Retina (tissue), 1 donor: ENCODE results near the gene ADARB2.
"Not testable (repeated sequence)": the region's sequence is repeated elsewhere in the genome, so short reads cannot be mapped to it uniquely, and the experiment has no call there.

Experiments
- DNase-seq: peaks from one replicate; pipeline ENCODE4 v3.0.0-alpha.2; 2016

The ADARB2 gene

DNA sequence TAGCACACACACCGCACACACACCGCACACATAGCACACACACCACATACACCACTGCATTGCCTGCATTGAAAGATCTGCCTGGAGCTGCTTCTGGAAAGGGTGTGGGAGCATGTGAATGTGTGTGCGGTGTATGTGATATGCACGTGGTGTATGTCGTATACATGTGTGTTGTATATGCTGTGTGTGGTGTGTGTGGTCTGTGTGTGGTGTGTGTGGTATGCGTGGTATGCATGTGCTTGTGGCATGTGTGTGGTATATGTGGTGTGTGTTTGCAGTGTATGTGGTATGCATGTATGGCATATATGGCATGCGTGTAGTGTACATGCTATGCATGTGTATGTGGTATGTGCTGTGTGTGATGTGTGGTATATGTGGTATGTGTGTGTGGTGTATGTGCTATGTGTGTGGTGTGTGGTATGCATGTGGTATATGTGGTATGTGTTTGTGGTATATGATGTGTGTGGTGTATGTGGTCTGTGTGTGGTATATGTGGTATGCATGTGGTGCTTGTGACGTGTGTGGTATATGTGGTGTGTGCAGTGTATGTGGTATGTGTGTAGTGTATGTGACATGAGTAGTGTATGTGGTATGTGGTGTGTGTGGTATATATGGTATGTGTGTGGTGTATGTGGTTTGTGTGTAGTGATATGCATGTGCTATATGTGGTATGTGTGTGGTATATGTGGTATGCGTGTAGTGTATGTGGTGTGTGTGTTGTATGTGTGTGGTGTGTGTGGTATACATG lies 505.0 kb downstream of the ADARB2 start:
- no peak for DNase-seq

DNA sequence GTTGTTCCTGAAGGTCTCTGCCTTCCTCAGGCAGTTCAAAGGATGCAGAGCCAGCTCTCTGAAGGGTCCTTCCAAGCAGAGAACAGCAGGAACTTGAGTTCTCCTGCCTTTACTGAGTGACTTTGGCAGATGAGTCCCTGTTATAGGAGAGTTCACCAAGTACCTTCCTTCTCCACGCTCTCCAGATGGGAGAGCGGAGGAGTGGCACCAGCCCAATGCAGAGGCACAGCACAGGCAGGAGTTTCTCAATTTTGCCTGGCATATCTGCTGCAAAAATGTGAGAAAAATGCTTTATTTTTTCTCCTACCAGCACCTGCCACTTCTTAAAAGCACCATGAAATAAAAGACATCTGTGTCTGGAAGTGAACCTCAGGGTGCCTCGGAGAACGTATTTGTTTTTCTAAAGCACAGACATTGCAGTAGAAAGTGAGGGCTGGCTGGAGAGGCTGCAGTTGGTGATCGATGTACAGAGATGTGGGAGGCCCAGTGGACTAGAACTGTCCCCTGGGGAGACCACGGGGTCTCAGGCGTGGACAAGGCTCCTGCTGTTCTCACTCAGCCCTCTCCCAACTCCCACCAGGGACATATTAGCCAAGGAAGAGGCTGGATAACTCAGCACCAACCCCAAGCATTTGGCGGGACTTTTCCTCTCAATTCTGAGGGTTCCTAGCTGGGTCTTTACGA lies 506.6 kb downstream of the ADARB2 start:
- no peak for DNase-seq

DNA sequence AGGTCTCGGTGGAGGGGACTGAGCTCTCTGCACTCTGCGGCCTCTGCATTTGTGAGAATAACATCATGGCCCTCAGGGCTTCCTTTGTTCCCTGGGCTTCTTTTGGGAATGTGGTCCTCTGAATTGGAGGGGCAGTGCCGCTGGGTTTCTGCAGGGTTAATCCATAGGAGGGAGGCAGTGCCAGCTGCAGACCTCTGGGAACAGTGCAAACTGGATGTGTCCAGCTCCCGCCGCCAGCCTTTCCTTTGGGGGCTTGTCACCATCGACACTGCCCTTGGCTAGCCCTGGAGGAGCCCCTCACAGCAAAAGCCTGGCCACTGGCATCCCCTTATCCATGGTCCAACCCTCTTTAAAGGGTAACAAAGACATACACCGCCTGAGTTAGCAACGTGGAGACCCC lies 507.2 kb downstream of the ADARB2 start:
- DNase-seq: no peak

DNA sequence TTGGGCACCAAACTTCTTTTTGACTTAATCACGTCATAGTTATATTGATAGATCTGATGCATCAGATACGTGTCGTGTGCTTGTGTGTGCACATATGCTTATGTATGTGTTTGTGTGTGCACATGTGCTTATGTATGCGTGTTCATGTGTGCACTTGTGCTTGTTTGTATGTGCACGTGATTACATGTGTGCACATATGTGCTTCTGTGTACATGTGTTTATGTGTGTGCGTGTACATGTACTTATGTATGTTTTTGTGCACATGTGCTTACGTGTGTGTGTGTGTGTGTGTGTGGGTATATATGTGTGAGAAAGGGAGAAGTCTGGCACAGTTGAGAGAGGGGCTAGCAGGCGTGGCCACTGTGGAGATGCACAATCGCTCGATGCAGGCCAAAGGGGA lies 507.8 kb downstream of the ADARB2 start:
- no peak for DNase-seq

DNA sequence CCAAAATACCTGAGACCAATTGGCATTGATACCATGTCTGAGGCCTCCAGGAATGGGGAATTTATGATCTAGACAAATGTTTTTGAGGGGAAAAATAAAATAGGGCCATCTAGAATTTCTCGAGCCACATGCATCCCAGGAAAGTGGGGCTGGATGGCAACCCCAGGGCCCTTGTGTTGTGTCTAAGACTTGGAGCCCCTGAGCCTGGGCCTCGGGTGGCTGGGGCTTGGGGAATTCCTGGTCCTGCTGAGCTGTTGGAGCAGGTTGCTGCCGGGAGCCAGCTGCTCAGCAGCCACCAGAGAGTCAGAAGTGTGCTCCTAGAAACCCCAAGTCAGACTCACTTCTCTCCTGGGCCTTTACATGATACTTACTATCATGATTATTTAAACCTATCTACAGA lies 508.2 kb downstream of the ADARB2 start:
- no peak for DNase-seq

DNA sequence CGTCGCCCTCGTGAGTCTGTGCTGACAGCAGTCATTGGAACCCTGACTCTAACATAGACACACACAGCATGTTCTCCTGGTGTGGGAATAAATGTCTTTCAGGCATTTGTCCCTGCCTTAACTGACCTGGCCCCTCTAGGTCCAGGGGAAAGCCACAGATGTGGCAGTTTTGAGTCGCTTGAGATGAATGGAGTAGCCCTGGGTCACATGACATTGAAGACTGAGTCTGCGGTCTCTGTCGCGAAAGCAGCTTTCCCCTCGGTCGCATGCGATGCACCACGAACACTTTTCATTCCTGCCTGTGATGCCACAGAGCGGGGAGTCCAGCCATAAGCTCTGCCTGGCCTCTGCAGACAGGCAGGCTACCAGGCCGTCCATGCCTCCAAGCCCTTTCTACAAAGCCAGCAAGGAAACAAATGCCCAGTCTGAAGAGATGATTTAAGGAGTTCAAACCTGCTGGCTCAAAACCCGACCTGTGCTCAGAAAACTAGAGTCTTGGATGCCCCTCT lies 508.8 kb downstream of the ADARB2 start:
- DNase-seq: no peak

DNA sequence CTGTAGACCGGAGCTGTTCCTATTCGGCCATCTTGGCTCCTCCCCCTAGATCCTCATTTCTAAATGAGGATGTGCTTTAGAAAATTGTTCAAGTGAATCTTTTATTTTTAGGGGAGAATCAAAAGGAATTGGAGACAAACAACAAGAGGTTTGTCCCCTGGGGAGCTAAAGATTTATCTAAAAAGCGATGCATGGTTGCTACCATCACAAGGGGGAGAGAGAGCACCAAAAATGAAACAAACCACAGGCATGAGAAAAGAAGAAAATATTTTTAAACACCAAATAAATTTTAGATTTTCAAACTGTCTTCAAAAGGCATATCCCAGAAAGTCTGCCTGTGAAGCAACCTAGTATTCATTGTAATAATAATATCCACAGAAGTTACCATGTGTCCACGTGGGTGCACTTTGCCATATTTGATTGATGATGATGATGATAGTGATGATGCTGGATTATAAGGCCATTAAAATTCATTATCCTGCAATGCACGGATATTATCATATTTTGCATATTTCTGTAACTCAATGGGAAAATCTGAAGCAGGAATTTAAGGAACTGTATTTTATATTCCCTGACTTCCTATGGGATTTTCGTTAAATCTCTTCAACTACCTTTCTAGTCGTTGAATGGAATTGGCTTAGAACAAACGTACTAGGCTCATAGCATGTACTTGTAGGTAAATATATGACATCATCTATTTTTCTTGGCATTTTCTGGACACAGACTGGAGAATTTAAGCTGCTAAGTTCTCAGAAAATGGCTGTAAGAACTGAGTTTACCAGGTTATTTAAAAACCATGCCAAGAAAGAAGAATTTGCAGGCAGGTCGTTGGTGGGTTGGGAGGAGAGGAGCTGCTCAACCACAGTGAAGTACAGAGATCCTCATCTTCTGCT lies 509.6 kb downstream of the ADARB2 start:
- DNase-seq: no peak

DNA sequence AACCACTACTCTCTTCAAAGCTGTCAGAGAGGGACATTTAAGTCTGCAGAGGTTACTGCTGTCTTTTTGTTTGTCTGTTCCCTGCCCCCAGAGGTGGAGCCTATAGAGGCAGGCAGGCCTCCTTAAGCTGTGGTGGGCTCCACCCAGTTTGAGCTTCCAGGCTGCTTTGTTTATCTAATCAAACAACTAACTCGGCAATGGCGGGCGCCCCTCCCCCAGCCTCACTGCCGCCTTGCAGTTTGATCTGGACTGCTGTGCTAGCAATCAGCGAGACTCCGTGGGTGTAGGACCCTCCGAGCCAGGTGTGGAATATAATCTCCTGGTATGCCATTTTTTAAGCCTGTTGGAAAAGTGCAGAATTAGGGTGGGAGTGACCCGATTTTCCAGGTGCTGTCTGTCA lies 510.4 kb downstream of the ADARB2 start:
- DNase-seq: not testable (repeated sequence)

DNA sequence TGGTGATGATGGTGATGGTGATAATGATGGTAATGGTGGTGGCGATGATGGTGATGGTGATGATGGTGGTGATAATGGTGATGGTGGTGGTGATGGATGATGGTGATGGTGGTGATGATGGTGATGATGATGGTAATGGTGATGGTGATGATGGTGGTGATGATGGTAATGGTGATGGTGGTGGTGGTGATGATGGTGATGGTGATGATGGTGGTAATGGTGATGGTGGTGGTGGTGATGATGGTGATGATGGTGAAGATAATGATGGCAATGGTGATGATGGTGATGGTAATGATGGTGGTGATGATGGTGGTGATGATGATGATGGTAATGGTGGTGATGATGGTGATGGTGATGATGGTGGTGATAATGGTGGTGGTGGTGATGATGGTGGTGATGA lies 517.5 kb downstream of the ADARB2 start:
- DNase-seq: not testable (repeated sequence)

DNA sequence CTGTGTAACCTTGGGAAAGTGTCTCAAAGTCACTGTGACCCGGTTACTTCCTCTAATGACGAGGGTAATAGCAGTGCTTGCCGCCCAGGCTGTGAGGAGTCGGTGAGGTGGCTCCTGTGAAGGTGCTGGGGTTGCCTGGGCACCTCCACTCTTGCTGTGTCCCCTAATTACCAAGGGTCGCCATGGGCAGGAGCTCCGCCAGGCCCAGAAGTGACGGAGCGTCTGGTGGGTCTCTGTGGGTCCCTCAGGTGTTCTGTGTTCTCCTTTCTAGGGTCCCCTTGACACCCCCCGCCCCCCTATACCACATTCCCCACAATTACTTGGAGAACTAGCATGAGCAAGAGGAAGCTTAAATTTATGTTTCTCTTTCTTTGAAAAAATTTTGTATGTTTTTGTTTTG lies 519.7 kb downstream of the ADARB2 start:
- no peak for DNase-seq

DNA sequence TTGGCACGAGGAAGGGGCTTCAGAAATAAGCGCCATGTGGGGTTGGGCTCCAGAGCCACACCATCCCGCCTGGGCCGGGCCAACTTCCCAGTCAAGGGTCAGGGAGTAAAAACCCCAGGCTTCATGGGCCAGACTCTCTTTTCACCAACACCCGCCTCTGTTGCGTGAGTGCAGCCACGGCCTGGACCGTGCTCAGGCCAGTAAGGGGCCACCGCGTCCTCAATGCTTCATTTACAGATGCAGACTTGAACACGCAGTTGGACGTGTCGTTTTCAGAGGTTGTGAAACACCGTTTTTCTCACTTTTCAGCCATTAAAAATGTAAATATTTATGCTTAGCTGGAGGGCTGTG lies 520.1 kb downstream of the ADARB2 start:
- DNase-seq: no peak

DNA sequence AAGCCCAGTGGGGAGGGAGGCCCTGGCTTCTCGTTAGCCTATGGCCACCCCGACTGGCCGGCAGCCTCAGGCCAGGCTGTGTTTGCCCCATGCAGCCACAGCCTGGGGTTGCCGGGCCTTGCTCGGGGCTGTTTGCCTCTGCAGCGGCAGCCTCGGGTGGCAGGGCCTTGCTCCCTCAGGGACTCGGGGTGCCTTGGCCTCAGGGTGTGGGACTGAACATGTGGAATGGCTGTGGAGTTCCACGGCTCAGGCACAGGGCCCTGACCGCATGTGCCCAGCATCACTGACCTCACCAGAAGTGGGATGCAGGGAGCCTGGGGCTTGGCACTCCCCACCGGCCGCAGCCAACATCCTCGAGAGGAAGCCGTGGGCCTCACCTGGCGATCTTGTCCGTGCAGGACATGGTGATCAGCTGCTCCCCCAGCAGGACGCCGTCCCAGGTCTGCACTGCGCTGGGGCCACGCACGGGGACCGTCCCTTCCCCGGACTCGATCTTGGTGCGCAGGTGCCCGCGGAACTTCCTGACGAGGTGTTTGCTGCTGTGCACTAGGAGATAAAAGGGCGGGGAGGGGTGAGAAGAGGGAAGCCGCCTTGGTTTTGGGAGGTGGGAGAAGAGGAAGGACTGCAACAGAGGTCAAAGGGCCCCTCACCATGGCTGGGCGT lies 520.6 kb downstream of the ADARB2 start:
- no peak for DNase-seq

DNA sequence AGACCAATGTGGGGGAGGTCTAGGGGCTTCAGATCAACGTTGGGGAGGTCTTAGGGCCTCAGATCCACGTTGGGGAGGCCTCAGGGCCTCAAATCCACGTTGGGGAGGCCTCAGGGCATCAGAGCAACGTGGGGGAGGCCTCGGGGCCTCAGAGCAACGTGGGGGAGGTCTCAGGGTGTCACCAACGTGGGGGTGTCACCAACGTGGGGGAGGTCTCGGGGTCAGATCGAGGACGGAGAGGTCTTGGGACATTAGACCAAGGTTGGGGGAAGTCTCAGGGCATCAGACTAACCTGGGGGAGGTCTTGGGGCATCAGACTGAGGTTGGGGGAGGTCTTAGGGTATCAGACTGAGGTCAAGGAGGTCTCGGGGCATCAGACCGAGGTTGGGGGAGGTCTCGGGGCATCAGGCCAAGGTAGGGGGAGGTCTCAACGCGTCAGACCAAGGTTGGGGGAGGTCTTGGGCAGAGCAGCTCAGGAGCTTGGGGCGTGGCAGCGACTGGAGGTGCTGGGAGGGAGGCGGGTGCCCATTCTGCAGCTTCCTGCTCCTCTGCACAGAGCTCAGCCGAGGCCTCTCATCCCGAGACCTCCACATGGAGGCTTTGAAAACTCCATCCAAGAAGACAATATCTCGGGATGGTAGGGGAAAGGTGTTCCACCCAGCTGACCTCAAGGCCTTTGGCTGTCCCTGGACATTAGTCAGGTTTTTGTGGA lies 521.3 kb downstream of the ADARB2 start:
- no peak for DNase-seq

DNA sequence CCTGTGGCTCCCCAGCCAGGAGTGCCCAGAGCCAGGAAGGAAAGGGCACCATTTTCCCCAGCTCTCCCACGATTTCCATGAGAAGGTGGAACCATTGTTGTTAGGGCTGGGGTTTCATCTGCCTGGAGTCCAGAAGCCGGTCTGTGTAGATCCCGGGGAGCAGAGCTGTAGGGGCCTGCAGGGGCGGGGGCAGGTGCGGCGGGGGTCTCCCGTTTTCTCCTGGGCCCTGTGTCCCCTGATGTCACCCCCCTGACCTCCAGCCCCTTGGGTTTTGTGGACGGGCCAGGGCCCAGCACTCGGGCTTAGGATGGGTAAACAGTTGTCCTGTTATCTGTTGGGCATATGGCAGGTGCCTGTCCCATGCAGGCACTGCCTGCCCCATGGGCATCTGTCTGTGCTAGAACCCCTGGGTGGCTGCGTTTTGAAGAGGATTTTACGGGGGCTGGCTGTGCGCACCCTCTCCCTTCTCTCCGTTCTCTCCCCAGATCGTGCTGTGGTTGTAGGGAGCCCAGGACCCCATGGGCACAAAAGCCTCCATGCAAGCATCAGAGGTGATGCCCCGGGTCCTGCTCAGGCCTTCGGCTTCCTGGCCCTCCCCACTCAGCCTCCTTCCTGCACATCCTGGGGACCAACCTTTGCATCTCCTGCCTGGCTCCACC lies 522.3 kb downstream of the ADARB2 start:
- DNase-seq: no peak

DNA sequence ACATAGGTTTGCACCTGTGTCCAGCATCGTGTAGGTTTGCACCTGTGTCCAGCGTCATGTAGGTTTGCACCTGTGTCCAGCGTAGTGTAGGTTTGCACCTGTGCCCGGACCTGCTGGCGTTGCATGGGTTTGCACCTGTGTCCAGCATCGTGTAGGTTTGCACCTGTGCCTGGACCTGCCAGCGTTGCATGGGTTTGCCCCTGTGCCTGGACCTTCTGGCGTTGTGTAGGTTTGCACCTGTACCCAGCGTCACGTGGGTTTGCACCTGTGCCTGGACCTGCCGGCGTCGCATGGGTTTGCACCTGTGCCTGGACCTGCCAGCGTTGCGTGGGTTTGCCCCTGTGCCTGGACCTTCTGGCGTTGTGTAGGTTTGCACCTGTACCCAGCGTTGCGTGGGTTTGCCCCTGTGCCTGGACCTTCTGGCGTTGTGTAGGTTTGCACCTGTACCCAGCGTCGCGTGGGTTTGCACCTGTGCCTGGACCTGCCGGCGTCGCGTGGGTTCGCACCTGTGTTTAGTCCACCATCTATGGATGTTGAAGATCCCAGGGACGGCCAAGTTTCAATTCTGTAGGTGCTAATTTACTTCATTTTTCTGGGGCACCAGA lies 523.2 kb downstream of the ADARB2 start:
- no peak for DNase-seq

DNA sequence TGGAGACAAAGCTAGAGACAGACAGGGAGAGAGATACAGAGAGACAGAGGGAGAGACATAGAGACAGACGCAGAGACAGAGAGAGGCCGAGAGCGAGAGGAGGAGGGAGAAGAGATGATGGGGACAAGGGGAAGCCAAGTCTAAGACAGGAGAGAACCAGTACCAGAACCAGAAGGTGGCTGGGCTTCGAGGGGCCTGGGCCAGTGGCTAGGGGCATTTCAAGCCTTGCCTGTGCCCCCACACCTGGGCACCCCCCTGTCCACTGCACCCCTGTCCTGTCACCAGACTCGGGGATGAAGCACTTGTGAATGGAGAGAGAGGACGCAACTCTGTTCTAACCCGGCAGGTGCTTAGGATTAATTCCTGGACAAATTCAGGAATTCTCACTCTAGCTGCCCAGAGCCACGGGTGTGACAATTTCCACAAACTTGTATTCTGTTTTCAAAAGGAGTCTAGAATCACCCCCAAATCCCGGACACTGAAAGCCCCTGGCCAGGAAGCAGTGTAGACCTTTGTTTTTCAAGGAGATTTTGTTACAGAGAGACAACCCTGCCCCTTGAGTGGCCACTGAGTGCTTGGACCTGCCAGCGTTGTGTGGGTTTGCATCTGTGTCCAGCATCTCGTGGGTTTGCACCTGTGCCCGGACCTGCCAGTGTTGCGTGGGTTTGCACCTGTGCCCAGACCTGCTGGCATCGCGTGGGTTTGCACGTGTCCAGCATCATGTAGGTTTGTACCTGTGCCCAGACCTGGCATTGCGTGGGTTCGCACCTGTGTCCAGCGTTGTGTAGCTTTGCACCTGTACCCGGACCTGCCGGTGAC lies 523.9 kb downstream of the ADARB2 start:
- DNase-seq: no peak

DNA sequence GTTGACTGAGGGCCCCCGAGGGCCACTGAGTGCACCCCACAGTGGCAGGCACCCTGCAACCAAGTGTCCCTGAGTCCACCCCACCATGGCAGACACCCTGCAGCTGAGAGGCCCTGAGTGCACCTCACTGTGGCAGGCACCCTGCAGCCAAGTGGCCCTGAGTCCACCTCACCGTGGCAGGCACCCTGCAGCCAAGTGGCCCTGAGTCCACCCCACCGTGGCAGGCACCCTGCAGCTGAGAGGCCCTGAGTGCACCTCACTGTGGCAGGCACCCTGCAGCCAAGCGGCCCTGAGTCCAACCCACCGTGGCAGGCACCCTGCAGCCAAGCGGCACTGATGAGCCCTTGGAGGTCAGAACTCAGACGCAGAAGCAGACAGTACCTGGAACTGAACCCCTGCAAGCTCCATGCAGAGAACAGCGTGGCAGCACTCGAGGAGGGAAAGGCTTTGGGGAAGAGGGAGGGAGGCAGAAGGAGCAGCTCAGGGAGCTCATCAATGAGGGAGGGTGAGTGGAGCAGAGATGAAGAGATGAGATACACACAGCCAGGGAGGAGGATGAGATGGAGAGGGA lies 524.7 kb downstream of the ADARB2 start:
- no peak for DNase-seq

DNA sequence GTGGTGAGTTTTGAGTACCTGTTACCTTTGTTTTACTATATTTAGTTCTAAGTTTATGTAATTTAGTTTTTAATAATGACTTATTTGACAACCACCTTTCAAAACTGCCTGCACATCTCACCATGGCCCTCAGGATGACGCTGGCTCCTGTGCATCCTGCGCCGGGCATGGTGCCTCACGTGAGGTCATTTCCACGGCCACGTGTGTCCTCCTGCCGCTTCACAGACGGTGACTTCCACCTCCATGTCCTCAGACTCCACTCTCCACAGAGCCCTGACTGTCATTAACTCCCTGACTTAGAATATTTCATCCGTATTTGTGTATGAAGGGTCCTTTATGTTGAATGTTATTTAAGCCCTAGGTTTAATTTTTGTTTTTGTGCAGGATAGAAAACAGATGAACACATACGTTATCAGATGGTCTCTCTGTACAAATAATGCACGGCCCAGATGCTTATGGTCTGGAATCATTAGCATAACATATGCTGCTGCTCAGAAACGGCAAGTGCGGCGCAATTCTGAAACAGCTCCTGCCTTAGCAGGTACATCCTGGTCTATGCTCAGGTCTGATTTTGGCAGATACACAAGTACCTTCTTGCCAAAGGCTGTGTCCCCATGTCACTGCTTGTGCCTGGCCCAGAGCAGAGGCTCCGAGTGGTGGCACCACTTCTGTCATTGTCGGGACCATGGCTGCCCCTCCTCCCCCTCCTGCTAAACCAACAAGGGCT lies 525.3 kb downstream of the ADARB2 start:
- no peak for DNase-seq

DNA sequence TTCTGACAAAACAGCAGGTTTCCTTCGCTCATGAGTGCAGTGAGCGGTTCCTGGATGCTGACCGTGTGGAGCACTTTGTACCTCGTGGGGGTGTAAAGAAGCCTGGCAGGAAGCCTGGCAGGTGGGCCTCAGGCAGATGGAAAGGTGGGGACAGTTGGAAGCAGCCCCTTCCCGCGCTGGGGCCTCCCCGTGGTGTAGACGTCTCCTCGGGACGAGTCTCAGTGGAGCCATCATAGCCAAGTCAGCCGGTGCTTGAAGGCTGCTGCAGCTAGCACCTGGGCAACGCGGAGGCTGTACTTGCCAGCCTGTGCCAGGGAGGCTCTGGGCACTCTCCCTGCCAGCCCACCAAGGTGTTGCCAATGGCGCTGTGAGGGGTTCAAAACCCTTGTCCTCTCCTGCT lies 526.7 kb downstream of the ADARB2 start:
- no peak for DNase-seq
